NCI-H128 (cell line): ENCODE results near the gene ZNF700.
A peak's percentile ranks its signal among the peaks of the same experiment; 100 is the strongest.
"Not testable (repeated sequence)": the region's sequence is repeated elsewhere in the genome, so short reads cannot be mapped to it uniquely, and the experiment has no call there.

Source experiments
- DNase-seq: peaks from one replicate; lab custom pipeline; 2025; ENCODE audit not compliant: unreplicated experiment; lab: John Stamatoyannopoulos, UW

Gene ZNF700

GRCh38 chr19:11938383-11938782 lies 13.5 kb downstream of the ZNF700 start:
- DNase-seq = not testable (repeated sequence)

GRCh38 chr19:11941361-11941887 lies 16.5 kb downstream of the ZNF700 start:
- not testable (repeated sequence) for DNase-seq

GRCh38 chr19:11942008-11942842 lies 17.3 kb downstream of the ZNF700 start:
- no peak for DNase-seq

- DNase-seq = no peak
Measured at GRCh38 chr19:11942843-11943108, 17.9 kb downstream of the ZNF700 start.

GRCh38 chr19:11944656-11945055 lies 19.7 kb downstream of the ZNF700 start:
- DNase-seq = no peak

- DNase-seq = no peak
Measured at GRCh38 chr19:11948646-11949045, 23.7 kb downstream of the ZNF700 start.

- DNase-seq = no peak
Measured at GRCh38 chr19:11949201-11949600, 24.3 kb downstream of the ZNF700 start.

GRCh38 chr19:11949614-11950080 lies 24.7 kb downstream of the ZNF700 start:
- DNase-seq = not testable (repeated sequence)

- no peak for DNase-seq
Measured at GRCh38 chr19:11950312-11950711, 25.4 kb downstream of the ZNF700 start.

- DNase-seq = peak; percentile 65
Measured at GRCh38 chr19:11963566-11964355, 38.9 kb downstream of the ZNF700 start.

- DNase-seq = no peak
Measured at GRCh38 chr19:11964496-11964857, 39.6 kb downstream of the ZNF700 start.

- peak; percentile 78 for DNase-seq
Measured at GRCh38 chr19:11964858-11965645, 40.1 kb downstream of the ZNF700 start, which contains the start of gene ZNF763. ZNF763 (plus strand) TSS chr19:11965040; CDS start chr19:11965209, 169 bp downstream.

- DNase-seq = no peak
Measured at GRCh38 chr19:11970174-11970573, 45.3 kb downstream of the ZNF700 start.

- no peak for DNase-seq
Measured at GRCh38 chr19:11971041-11971440, 46.1 kb downstream of the ZNF700 start.

GRCh38 chr19:11973019-11973810 lies 48.3 kb downstream of the ZNF700 start:
- DNase-seq = no peak

GRCh38 chr19:11978492-11979100 lies 53.7 kb downstream of the ZNF700 start:
- no peak for DNase-seq

- no peak for DNase-seq
Measured at GRCh38 chr19:11979527-11979926, 54.6 kb downstream of the ZNF700 start.

- DNase-seq = no peak
Measured at GRCh38 chr19:11982526-11982925, 57.6 kb downstream of the ZNF700 start.

GRCh38 chr19:11984986-11985385 lies 60.1 kb downstream of the ZNF700 start:
- DNase-seq = no peak

GRCh38 chr19:11986754-11987153 lies 61.8 kb downstream of the ZNF700 start:
- no peak for DNase-seq
